K562 (cell line): ENCODE results near the gene ARHGAP35. TPM values are rescaled to one million over a fixed set of nuclear protein-coding genes. Genes with fewer than 3 reads are reported as not detected.
A peak's percentile ranks its signal among the peaks of the same experiment; 100 is the strongest.

Experiments used
- ARID3B ChIP-seq: fragments of 250-450 bp; sonication (Bioruptor Pico); IDR thresholded peaks from 2 replicates; pipeline ENCODE4 v1.4.0; 2020; ENCODE audit warnings: borderline replicate concordance
- CAMTA2 ChIP-seq: fragments of 250-450 bp; sonication (Bioruptor Pico); conservative IDR thresholded peaks from 2 replicates; pipeline ENCODE4 v1.5.1; 2022
- EZH2 ChIP-seq: IDR thresholded peaks from 2 replicates; pipeline ENCODE4 v1.6.1; 2012; ENCODE audit warnings: low read depth, mild to moderate bottlenecking, inconsistent platforms, low read length, borderline replicate concordance
- FOXO4 ChIP-seq: fragments of 450-650 bp; formaldehyde crosslinking; IDR thresholded peaks from 2 replicates; pipeline ENCODE4 v1.4.0; 2020; ENCODE audit warnings: mild to moderate bottlenecking, moderate library complexity
- REST ChIP-seq, 2 experiments: fragments of 450-650 bp; formaldehyde crosslinking in 1 of 2; IDR thresholded peaks; 2 replicates each; pipeline versions ENCODE4 v1.4.0 to v1.6.1; 2014 to 2020; ENCODE audit warnings: mild to moderate bottlenecking in 2 of 2, borderline replicate concordance in 1 of 2, low read depth in 1 of 2
- ZNF197 ChIP-seq: fragments of 200-800 bp; sonication (Bioruptor generic); IDR thresholded peaks from 2 replicates; pipeline ENCODE4 v1.6.1; 2016; ENCODE audit warnings: low read depth, missing genetic modification characterization, missing compliant biosample characterization
- polyA plus RNA-seq, 8 experiments: library from polyadenylated mRNA; depleted of rRNA in 4 of 8; stranded (reverse) in 5 of 8; unstranded in 3 of 8; fragments of >200 nt; fragmentation: Nextera tagmentation in 2 of 8; fragmentation: Illumina TruSeq in 1 of 8; extraction: Ambion mirVana in 2 of 8; extraction: Trizol in 1 of 8; gene quantifications; 2 replicates each; pipeline versions ENCODE4 v1.2.1 to v1.2.3, GENCODE V29; 2011 to 2014; ENCODE audit warnings: inconsistent platforms in 1 of 8, missing spikeins in 1 of 8
- total RNA-seq, 7 experiments: library from RNA; depleted of rRNA in 6 of 7; stranded (reverse); fragments of >200 nt in 6 of 7; fragmentation: Illumina TruSeq in 2 of 7; extraction: Trizol in 2 of 7; gene quantifications; 2 replicates each; pipeline versions ENCODE4 v1.2.1 to v1.2.3, GENCODE V29; 2011 to 2021; ENCODE audit warnings: low replicate concordance in 1 of 7
- TF ChIP-seq, protein P1 (sequence below), 2 experiments: fragments of 250-450 bp in 1 of 2; fragments of 450-650 bp in 1 of 2; sonication (Bioruptor Pico) in 1 of 2; IDR thresholded peaks; 2 replicates each; pipeline versions ENCODE4 v1.6.1 to v1.8.0; 2016 to 2021; ENCODE audit warnings: mild to moderate bottlenecking in 2 of 2, moderate library complexity in 2 of 2, missing compliant biosample characterization in 1 of 2, missing genetic modification characterization in 1 of 2
- TF ChIP-seq, protein P2 (sequence below): fragments of 450-650 bp; formaldehyde crosslinking; IDR thresholded peaks from 2 replicates; pipeline ENCODE4 v1.4.0; 2022; ENCODE audit warnings: missing genetic modification characterization

Gene ARHGAP35
- total and polyA plus RNA-seq, 9 of the 15 experiments (the other 6 are each of a cell fraction or from before 2014, with no cell fraction given): 0.27 to 26.4 (median 10.2) TPM

GRCh38 chr19:46862974-46863632, 2.3 kb downstream of the ARHGAP35 start (continued):
- 0 out of 2 replicates have a peak, but pooled peaks have one; percentile 4 for TF ChIP-seq REST (IDR thresholded peaks at IDR 0.05; ENCODE audit: borderline replicate concordance)
- TF ChIP-seq REST (CRISPR knock-in tag; IDR thresholded peaks at IDR 0.05; ENCODE audit: low read depth): no peak
- TF ChIP-seq FOXO4 (CRISPR knock-in tag): no peak
- TF ChIP-seq, protein P1, sequence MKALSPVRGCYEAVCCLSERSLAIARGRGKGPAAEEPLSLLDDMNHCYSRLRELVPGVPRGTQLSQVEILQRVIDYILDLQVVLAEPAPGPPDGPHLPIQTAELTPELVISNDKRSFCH (CRISPR knock-in tag; IDR thresholded peaks at IDR 0.05): no peak
- TF ChIP-seq, protein P1 (tag; IDR thresholded peaks at IDR 0.05): no peak
- no peak for TF ChIP-seq ZNF197
- no peak for TF ChIP-seq EZH2
- TF ChIP-seq, protein P2, sequence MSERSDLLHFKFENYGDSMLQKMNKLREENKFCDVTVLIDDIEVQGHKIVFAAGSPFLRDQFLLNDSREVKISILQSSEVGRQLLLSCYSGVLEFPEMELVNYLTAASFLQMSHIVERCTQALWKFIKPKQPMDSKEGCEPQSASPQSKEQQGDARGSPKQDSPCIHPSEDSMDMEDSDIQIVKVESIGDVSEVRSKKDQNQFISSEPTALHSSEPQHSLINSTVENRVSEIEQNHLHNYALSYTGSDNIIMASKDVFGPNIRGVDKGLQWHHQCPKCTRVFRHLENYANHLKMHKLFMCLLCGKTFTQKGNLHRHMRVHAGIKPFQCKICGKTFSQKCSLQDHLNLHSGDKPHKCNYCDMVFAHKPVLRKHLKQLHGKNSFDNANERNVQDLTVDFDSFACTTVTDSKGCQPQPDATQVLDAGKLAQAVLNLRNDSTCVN: no peak
- TF ChIP-seq CAMTA2 (CRISPR knock-in tag): no peak
- no peak for TF ChIP-seq ARID3B (CRISPR knock-in tag)
